A549 (cell line): ENCODE results near the gene DAW1.

Experiments used
- CTCF ChIP-seq: fragments of >200 bp; sonication (Bioruptor Twin); formaldehyde crosslinking; IDR thresholded peaks from 3 replicates; pipeline ENCODE4 v1.5.1; 2016
- ESRRA ChIP-seq: fragments of 150-350 bp; IDR thresholded peaks from 2 replicates; pipeline ENCODE4 v1.6.1; 2014; ENCODE audit warnings: mild to moderate bottlenecking, low read length, borderline replicate concordance
- MAFK ChIP-seq: fragments of 450-650 bp; IDR thresholded peaks from 2 replicates; pipeline ENCODE4 v1.6.1; 2014; ENCODE audit not compliant: partially characterized antibody
- MYC ChIP-seq: IDR thresholded peaks from 2 replicates; pipeline ENCODE4 v1.6.1; 2012; ENCODE audit warnings: mild to moderate bottlenecking, inconsistent platforms, low read length, improper control_type of control experiment, borderline replicate concordance
- NR3C1 ChIP-seq: fragments of >200 bp; sonication (Bioruptor Twin); formaldehyde crosslinking; IDR thresholded peaks from 3 replicates; pipeline ENCODE4 v1.6.1; 2017
- REST ChIP-seq: fragments of 200-600 bp; sonication (generic); IDR thresholded peaks from 2 replicates; pipeline ENCODE4 v1.6.1; 2016; ENCODE audit warnings: antibody characterized with exemption, mild to moderate bottlenecking, moderate library complexity

GRCh38 chr2:227872676-227873075, 1.2 kb downstream of the DAW1 start:
- TF ChIP-seq ESRRA (no peak), MAFK (no peak), CTCF (no peak), REST (no peak), MYC (no peak), NR3C1 (no peak)
